HG03521 (cell line): ENCODE data around the gene SATB1.

Source experiments
- ATAC-seq: cut with Tn5 transposase; IDR thresholded peaks from one replicate; pipeline ENCODE4 v1.9.1; 2021; ENCODE audit warnings: mild to moderate bottlenecking, moderate library complexity; ENCODE audit not compliant: unreplicated experiment

The SATB1 gene

GRCh38 chr3:18402239-18402799 is 22.8 kb downstream of the SATB1 start:
- ATAC-seq = no peak

GRCh38 chr3:18401300-18401961 is 23.7 kb downstream of the SATB1 start:
- ATAC-seq = no peak

GRCh38 chr3:18398448-18398847 is 26.7 kb downstream of the SATB1 start:
- no peak for ATAC-seq

- no peak for ATAC-seq
Measured at GRCh38 chr3:18396428-18396827, 28.7 kb downstream of the SATB1 start.

- ATAC-seq = no peak
Measured at GRCh38 chr3:18394384-18394995, 30.6 kb downstream of the SATB1 start.

GRCh38 chr3:18393906-18394305 is 31.2 kb downstream of the SATB1 start:
- ATAC-seq = no peak

- no peak for ATAC-seq
Measured at GRCh38 chr3:18390024-18390660, 35.0 kb downstream of the SATB1 start.

- no peak for ATAC-seq
Measured at GRCh38 chr3:18389108-18389733, 35.9 kb downstream of the SATB1 start.

GRCh38 chr3:18386274-18386890 is 38.8 kb downstream of the SATB1 start:
- no peak for ATAC-seq

GRCh38 chr3:18385706-18386105 is 39.4 kb downstream of the SATB1 start:
- ATAC-seq = no peak

- ATAC-seq = no peak
Measured at GRCh38 chr3:18382760-18383369, 42.3 kb downstream of the SATB1 start.

- ATAC-seq = no peak
Measured at GRCh38 chr3:18379647-18380046, 45.5 kb downstream of the SATB1 start.

GRCh38 chr3:18378218-18378617 is 46.9 kb downstream of the SATB1 start:
- no peak for ATAC-seq

- no peak for ATAC-seq
Measured at GRCh38 chr3:18376682-18377081, 48.5 kb downstream of the SATB1 start.

GRCh38 chr3:18372786-18373405 is 52.2 kb downstream of the SATB1 start:
- ATAC-seq = no peak

- ATAC-seq = no peak
Measured at GRCh38 chr3:18370672-18371071, 54.5 kb downstream of the SATB1 start.

GRCh38 chr3:18369551-18370185 is 55.5 kb downstream of the SATB1 start:
- no peak for ATAC-seq

GRCh38 chr3:18366258-18366657 is 58.9 kb downstream of the SATB1 start:
- no peak for ATAC-seq

GRCh38 chr3:18363338-18363737 is 61.8 kb downstream of the SATB1 start:
- ATAC-seq = no peak

GRCh38 chr3:18357747-18358146 is 67.4 kb downstream of the SATB1 start:
- ATAC-seq = no peak
